Muscle of arm (tissue), 12 donors: Measurements from ENCODE around the gene CBX2. TPM values are rescaled to one million over a fixed set of nuclear protein-coding genes. Genes with fewer than 3 reads are reported as not detected.

Experiments
- polyA plus RNA-seq, 12 donors: library from polyadenylated mRNA; unstranded; fragments of 120-200 nt; gene quantifications; one replicate each; pipeline ENCODE4 v1.2.1, GENCODE V29; 2013; ENCODE audit not compliant: insufficient read length in 12 of 12

The CBX2 gene
- polyA plus RNA-seq, 12 donors: 7.0 to 15.2 (median 8.9) TPM; not detected in 1

Other genes starting within 250 kb of the CBX2 start
- 1 to 10 TPM in 2 of 12 donors, under 1 TPM in 8, not detected in 2; 0.17 to 1.2 (median 0.43) TPM for gene RBFOX3, start 167.1 kb upstream of the CBX2 start, polyA plus RNA-seq
- not detected for gene ENPP7, start 47.2 kb upstream of the CBX2 start, polyA plus RNA-seq
- 10 to 100 TPM in 1 of 12 donors, 1 to 10 TPM in 10, not detected in 1; 3.8 to 17.4 (median 4.5) TPM for gene CBX8, start 18.9 kb downstream of the CBX2 start, polyA plus RNA-seq
- 10 to 100 TPM in 4 of 12 donors, 1 to 10 TPM in 7, not detected in 1; 5.1 to 19.2 (median 7.3) TPM for gene CBX4, start 61.3 kb downstream of the CBX2 start, polyA plus RNA-seq